ENCODE results near the gene CIBAR2. TPM values are rescaled to one million over a fixed set of nuclear protein-coding genes. Genes with fewer than 3 reads are reported as not detected.

Gene CIBAR2
- total RNA-seq, 4 donors from 2014 or later = not detected

- TF ChIP-seq EP300 (IDR thresholded peaks at IDR 0.05) (no peak), POLR2A (IDR thresholded peaks at IDR 0.05; ENCODE audit: low read depth) (no peak), POLR2AphosphoS5 (IDR thresholded peaks at IDR 0.05) (no peak), CTCF (IDR thresholded peaks at IDR 0.05) (no peak)
- intact Hi-C loops (cut with DNase I) = no loop called here
- H3K9me3 ChIP-seq = no peaks in the 10 kb centered on the region
- WGBS = 80% methylated on average over 12 of the region's 13 CpGs
- peaks cover 7 to 19% (median 14%) of the 10 kb centered on the region in 4 donors for H3K4me1 ChIP-seq
- no peak for DNase-seq (ENCODE audit: extremely low spot score)
- peaks cover 0 to 41% (median 7%) of the 10 kb centered on the region in 4 donors for H3K27me3 ChIP-seq
- H3K36me3 ChIP-seq = peaks cover 0 to 10% (median 4%) of the 10 kb centered on the region in 4 donors
- no peak overlapping the region for H3K27ac ChIP-seq (replicated peaks in 1 of 4)
- no peak overlapping the region for H3K4me3 ChIP-seq
Measured at GRCh38 chr16:85093705-85094104, 18.6 kb downstream of the CIBAR2 start.

DNA sequence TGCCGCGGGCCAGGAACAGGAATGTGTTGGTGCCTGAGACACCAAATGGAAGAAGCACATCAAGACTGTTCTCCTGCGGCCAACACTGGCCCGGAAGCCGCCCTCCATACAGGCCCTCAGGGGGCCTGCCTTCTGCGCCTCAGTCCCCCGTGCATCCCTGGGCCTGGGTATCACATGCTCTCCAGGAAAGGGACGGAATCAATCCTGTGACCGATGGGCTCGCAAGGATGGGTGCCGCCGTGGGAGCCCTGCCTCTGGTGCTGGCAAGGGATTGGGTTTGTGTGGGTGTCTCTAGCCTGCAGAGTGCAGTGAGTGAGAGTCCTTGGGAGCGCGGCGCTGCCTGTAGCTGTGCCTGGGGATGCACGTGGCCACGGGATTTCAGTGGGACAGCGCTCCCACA, 19.4 kb downstream of the CIBAR2 start:
- intact Hi-C loops (cut with DNase I) = no loop called here
- Histone ChIP-seq H3K4me3 (no peak overlapping the region), H3K9me3 (no peaks in the 10 kb centered on the region), H3K27ac (replicated peaks in 1 of 4) (no peak overlapping the region), H3K27me3 (peaks cover 0 to 32% (median 7%) of the 10 kb centered on the region in 4 donors), H3K36me3 (peaks cover 0 to 18% (median 8%) of the 10 kb centered on the region in 4 donors), H3K4me1 (peaks cover 7 to 19% (median 14%) of the 10 kb centered on the region in 4 donors)
- WGBS = 83% methylated on average over 6 of the region's 18 CpGs
- TF ChIP-seq POLR2AphosphoS5 (IDR thresholded peaks at IDR 0.05) (no peak), POLR2A (IDR thresholded peaks at IDR 0.05; ENCODE audit: low read depth) (no peak), CTCF (IDR thresholded peaks at IDR 0.05) (no peak), EP300 (IDR thresholded peaks at IDR 0.05) (no peak)
- DNase-seq (ENCODE audit: extremely low spot score) = no peak

GRCh38 chr16:85092309-85092708, 20.0 kb downstream of the CIBAR2 start:
- TF ChIP-seq CTCF (IDR thresholded peaks at IDR 0.05) (no peak), EP300 (IDR thresholded peaks at IDR 0.05) (no peak), POLR2AphosphoS5 (IDR thresholded peaks at IDR 0.05) (no peak), POLR2A (IDR thresholded peaks at IDR 0.05; ENCODE audit: low read depth) (no peak)
- Histone ChIP-seq H3K27ac (replicated peaks in 1 of 4) (no peak overlapping the region), H3K4me3 (no peak overlapping the region), H3K9me3 (no peaks in the 10 kb centered on the region), H3K36me3 (peaks cover 0 to 24% (median 10%) of the 10 kb centered on the region in 4 donors), H3K27me3 (peaks cover 0 to 28% (median 7%) of the 10 kb centered on the region in 4 donors), H3K4me1 (peaks cover 7 to 19% (median 14%) of the 10 kb centered on the region in 4 donors)
- intact Hi-C loops (cut with DNase I) = no loop called here
- WGBS = 89% methylated on average over 9 of the region's 9 CpGs
- no peak for DNase-seq (ENCODE audit: extremely low spot score)

DNA sequence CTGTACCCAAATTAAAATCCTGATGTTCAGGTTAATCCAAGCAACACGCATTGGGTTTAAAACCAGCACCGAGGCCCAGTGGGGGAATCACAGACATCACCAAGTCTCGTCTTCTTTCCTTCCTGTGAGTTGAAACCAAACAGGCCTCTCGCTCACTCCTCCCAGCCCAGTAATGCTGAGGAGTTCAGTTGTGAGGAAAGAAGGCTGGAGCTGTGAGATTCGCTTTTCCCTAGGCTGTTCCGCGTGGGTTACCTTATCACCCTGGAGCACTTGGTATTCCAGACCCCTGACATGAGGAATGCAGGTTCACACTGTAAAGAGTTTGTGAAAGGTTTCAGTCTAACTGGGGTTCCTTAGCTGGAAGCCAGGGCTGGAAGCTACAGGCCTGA, 20.8 kb downstream of the CIBAR2 start:
- H3K27me3 ChIP-seq = peaks cover 0 to 20% (median 5%) of the 10 kb centered on the region in 4 donors
- intact Hi-C loops (cut with DNase I) = no loop called here
- DNase-seq (ENCODE audit: extremely low spot score) = no peak
- H3K4me1 ChIP-seq = peaks cover 10 to 24% (median 17%) of the 10 kb centered on the region in 4 donors
- TF ChIP-seq EP300 (IDR thresholded peaks at IDR 0.05) (no peak), CTCF (IDR thresholded peaks at IDR 0.05) (no peak), POLR2AphosphoS5 (IDR thresholded peaks at IDR 0.05) (no peak), POLR2A (IDR thresholded peaks at IDR 0.05; ENCODE audit: low read depth) (no peak)
- WGBS = 87% methylated on average over 7 of the region's 7 CpGs
- peaks cover 0 to 24% (median 12%) of the 10 kb centered on the region in 4 donors for H3K36me3 ChIP-seq
- H3K9me3 ChIP-seq = no peaks in the 10 kb centered on the region
- H3K27ac ChIP-seq (replicated peaks in 1 of 4) = no peak overlapping the region
- no peak overlapping the region for H3K4me3 ChIP-seq

Measured in esophagus muscularis mucosa (tissue), 4 donors.